ENCODE data around the gene CDK5RAP2.
A peak's percentile ranks its signal among the peaks of the same experiment; 100 is the strongest.

CDK5RAP2 gene

DNA sequence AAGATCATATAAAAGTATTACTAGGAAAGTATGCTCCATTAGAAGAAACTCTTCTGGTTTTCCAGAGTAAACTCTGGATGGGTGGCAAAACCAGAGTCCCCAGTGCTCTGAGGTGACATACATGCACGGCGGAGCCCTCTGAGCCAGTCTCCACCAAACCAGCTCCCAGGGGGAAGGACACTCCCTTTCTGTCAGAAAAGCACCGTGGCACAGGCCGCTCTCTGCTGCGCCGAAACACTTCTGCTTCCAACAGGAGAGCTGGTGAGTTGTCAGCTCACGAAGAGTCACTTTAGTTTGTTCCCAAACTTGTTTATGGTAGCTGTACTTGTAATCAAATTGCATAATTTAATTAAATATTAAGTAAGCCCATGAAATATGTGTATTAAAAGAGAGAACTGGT, 184.6 kb downstream of the CDK5RAP2 start:
- Histone ChIP-seq H2BK5ac (ENCODE audit: low read length) (no peak overlapping the region), H3K18ac (ENCODE audit: low read length) (peak overlapping the region; percentile 12), H3K4me3 (ENCODE audit: low read length in 2 of 2) (no peak overlapping the region), H3K27ac (replicated peaks; ENCODE audit: low read length) (no peak overlapping the region), H4K8ac (ENCODE audit: low read depth, low read length) (no peak overlapping the region), H3K79me1 (ENCODE audit: low read depth, low read length) (peaks cover 2% of the 10 kb centered on the region), H3K14ac (ENCODE audit: low read length) (no peak overlapping the region), H3K23ac (ENCODE audit: low read depth, low read length, poor library complexity) (no peak overlapping the region), H2BK12ac (ENCODE audit: low read length) (no peak overlapping the region), H3K27me3 (ENCODE audit: control insufficient read depth in 3 of 3, insufficient read depth in 3 of 3, low read depth in 1 of 3, low read length in 3 of 3) (no peaks in the 10 kb centered on the region), H2BK120ac (ENCODE audit: low read depth, low read length) (no peak overlapping the region), H3K4me2 (ENCODE audit: insufficient read depth, low read length, poor library complexity, severe bottlenecking) (no peak overlapping the region), H2BK15ac (ENCODE audit: low read length) (no peak overlapping the region), H3K4ac (ENCODE audit: low read length) (no peak overlapping the region), H3K4me1 (ENCODE audit: control insufficient read depth in 2 of 2, insufficient read depth in 1 of 2, low read depth in 1 of 2, low read length in 2 of 2) (no peaks in the 10 kb centered on the region), H3K36me3 (replicated peaks in 1 of 2; ENCODE audit: control insufficient read depth in 2 of 2, insufficient read depth in 2 of 2, low read length in 2 of 2) (peaks cover 61 to 100% of the 10 kb centered on the region in 2 donors), H3K9me3 (replicated peaks in 1 of 2; ENCODE audit: control insufficient read depth in 2 of 2, insufficient read depth in 1 of 2, low read depth in 1 of 2, low read length in 2 of 2) (peaks cover 0 to 2% of the 10 kb centered on the region in 2 donors), H4K91ac (ENCODE audit: low read depth, low read length, poor library complexity) (no peak overlapping the region), H2AK5ac (ENCODE audit: low read depth, low read length) (no peak overlapping the region), H3K9ac (ENCODE audit: low read depth, low read length, poor library complexity) (no peak overlapping the region), H2AFZ (ENCODE audit: low read length) (no peak overlapping the region)
- no peak for DNase-seq (ENCODE audit: low spot score)
- WGBS, 2 donors (ENCODE audit: extremely low coverage in 2 of 2, insufficient read length in 2 of 2, insufficient replicate concordance in 1 of 2): no CpG with 5 or more reads among the region's 7 CpGs

GRCh38 chr9:120394058-120394669, 185.8 kb downstream of the CDK5RAP2 start:
- peaks cover 0 to 2% of the 10 kb centered on the region in 2 donors for H3K9me3 ChIP-seq (replicated peaks in 1 of 2; ENCODE audit: control insufficient read depth in 2 of 2, insufficient read depth in 1 of 2, low read depth in 1 of 2, low read length in 2 of 2)
- H2BK12ac ChIP-seq (ENCODE audit: low read length): no peak overlapping the region
- no peak overlapping the region for H3K27ac ChIP-seq (replicated peaks; ENCODE audit: low read length)
- WGBS, 2 donors (ENCODE audit: extremely low coverage in 2 of 2, insufficient read length in 2 of 2, insufficient replicate concordance in 1 of 2): no CpG with 5 or more reads among the region's 13 CpGs
- no peaks in the 10 kb centered on the region for H3K27me3 ChIP-seq (ENCODE audit: control insufficient read depth in 3 of 3, insufficient read depth in 3 of 3, low read depth in 1 of 3, low read length in 3 of 3)
- H3K4ac ChIP-seq (ENCODE audit: low read length): no peak overlapping the region
- H4K91ac ChIP-seq (ENCODE audit: low read depth, low read length, poor library complexity): no peak overlapping the region
- H3K79me1 ChIP-seq (ENCODE audit: low read depth, low read length): peaks cover 2% of the 10 kb centered on the region
- peaks cover 60 to 100% of the 10 kb centered on the region in 2 donors for H3K36me3 ChIP-seq (replicated peaks in 1 of 2; ENCODE audit: control insufficient read depth in 2 of 2, insufficient read depth in 2 of 2, low read length in 2 of 2)
- H3K14ac ChIP-seq (ENCODE audit: low read length): no peak overlapping the region
- no peak overlapping the region for H2AFZ ChIP-seq (ENCODE audit: low read length)
- no peak overlapping the region for H3K18ac ChIP-seq (ENCODE audit: low read length)
- no peak overlapping the region for H2BK5ac ChIP-seq (ENCODE audit: low read length)
- H3K9ac ChIP-seq (ENCODE audit: low read depth, low read length, poor library complexity): no peak overlapping the region
- H3K23ac ChIP-seq (ENCODE audit: low read depth, low read length, poor library complexity): no peak overlapping the region
- H3K4me2 ChIP-seq (ENCODE audit: insufficient read depth, low read length, poor library complexity, severe bottlenecking): no peak overlapping the region
- no peak overlapping the region for H3K4me3 ChIP-seq (ENCODE audit: low read length in 2 of 2)
- no peak overlapping the region for H2AK5ac ChIP-seq (ENCODE audit: low read depth, low read length)
- no peak overlapping the region for H2BK120ac ChIP-seq (ENCODE audit: low read depth, low read length)
- DNase-seq (ENCODE audit: low spot score): no peak
- H3K4me1 ChIP-seq (ENCODE audit: control insufficient read depth in 2 of 2, insufficient read depth in 1 of 2, low read depth in 1 of 2, low read length in 2 of 2): no peaks in the 10 kb centered on the region
- H4K8ac ChIP-seq (ENCODE audit: low read depth, low read length): no peak overlapping the region
- H2BK15ac ChIP-seq (ENCODE audit: low read length): no peak overlapping the region

- Histone ChIP-seq H3K4me1 (ENCODE audit: control insufficient read depth in 2 of 2, insufficient read depth in 1 of 2, low read depth in 1 of 2, low read length in 2 of 2) (peaks cover 0 to 2% of the 10 kb centered on the region in 2 donors), H4K8ac (ENCODE audit: low read depth, low read length) (no peak overlapping the region), H2BK120ac (ENCODE audit: low read depth, low read length) (no peak overlapping the region), H3K23ac (ENCODE audit: low read depth, low read length, poor library complexity) (no peak overlapping the region), H3K4me3 (ENCODE audit: low read length in 2 of 2) (no peak overlapping the region), H2BK15ac (ENCODE audit: low read length) (no peak overlapping the region), H4K91ac (ENCODE audit: low read depth, low read length, poor library complexity) (no peak overlapping the region), H3K27ac (replicated peaks; ENCODE audit: low read length) (no peak overlapping the region), H3K9me3 (replicated peaks in 1 of 2; ENCODE audit: control insufficient read depth in 2 of 2, insufficient read depth in 1 of 2, low read depth in 1 of 2, low read length in 2 of 2) (peaks cover 0 to 2% of the 10 kb centered on the region in 2 donors), H2AK5ac (ENCODE audit: low read depth, low read length) (no peak overlapping the region), H2AFZ (ENCODE audit: low read length) (no peak overlapping the region), H3K14ac (ENCODE audit: low read length) (no peak overlapping the region), H3K18ac (ENCODE audit: low read length) (no peak overlapping the region), H3K79me1 (ENCODE audit: low read depth, low read length) (peaks cover 2% of the 10 kb centered on the region), H2BK12ac (ENCODE audit: low read length) (no peak overlapping the region), H3K4ac (ENCODE audit: low read length) (no peak overlapping the region), H2BK5ac (ENCODE audit: low read length) (no peak overlapping the region), H3K36me3 (replicated peaks in 1 of 2; ENCODE audit: control insufficient read depth in 2 of 2, insufficient read depth in 2 of 2, low read length in 2 of 2) (peaks cover 59 to 100% of the 10 kb centered on the region in 2 donors), H3K4me2 (ENCODE audit: insufficient read depth, low read length, poor library complexity, severe bottlenecking) (no peak overlapping the region), H3K27me3 (ENCODE audit: control insufficient read depth in 3 of 3, insufficient read depth in 3 of 3, low read depth in 1 of 3, low read length in 3 of 3) (no peaks in the 10 kb centered on the region), H3K9ac (ENCODE audit: low read depth, low read length, poor library complexity) (no peak overlapping the region)
- WGBS, 2 donors (ENCODE audit: extremely low coverage in 2 of 2, insufficient read length in 2 of 2, insufficient replicate concordance in 1 of 2): no CpG with 5 or more reads among the region's 7 CpGs
- DNase-seq (ENCODE audit: low spot score): no peak
These were observed 186.4 kb downstream of the CDK5RAP2 start for GRCh38 chr9:120393386-120394057.

- no peak overlapping the region for H4K91ac ChIP-seq (ENCODE audit: low read depth, low read length, poor library complexity)
- H3K27me3 ChIP-seq (ENCODE audit: control insufficient read depth in 3 of 3, insufficient read depth in 3 of 3, low read depth in 1 of 3, low read length in 3 of 3): no peaks in the 10 kb centered on the region
- H3K36me3 ChIP-seq (replicated peaks in 1 of 2; ENCODE audit: control insufficient read depth in 2 of 2, insufficient read depth in 2 of 2, low read length in 2 of 2): peaks cover 61 to 100% of the 10 kb centered on the region in 2 donors
- no peak overlapping the region for H2AFZ ChIP-seq (ENCODE audit: low read length)
- H3K4ac ChIP-seq (ENCODE audit: low read length): no peak overlapping the region
- no peak overlapping the region for H3K14ac ChIP-seq (ENCODE audit: low read length)
- no peak overlapping the region for H2BK120ac ChIP-seq (ENCODE audit: low read depth, low read length)
- H3K4me2 ChIP-seq (ENCODE audit: insufficient read depth, low read length, poor library complexity, severe bottlenecking): no peak overlapping the region
- no peak overlapping the region for H2BK5ac ChIP-seq (ENCODE audit: low read length)
- no peak overlapping the region for H2AK5ac ChIP-seq (ENCODE audit: low read depth, low read length)
- no peak overlapping the region for H3K23ac ChIP-seq (ENCODE audit: low read depth, low read length, poor library complexity)
- H3K79me1 ChIP-seq (ENCODE audit: low read depth, low read length): peaks cover 2% of the 10 kb centered on the region
- peaks cover 0 to 3% of the 10 kb centered on the region in 2 donors for H3K4me1 ChIP-seq (ENCODE audit: control insufficient read depth in 2 of 2, insufficient read depth in 1 of 2, low read depth in 1 of 2, low read length in 2 of 2)
- no peak for DNase-seq (ENCODE audit: low spot score)
- H4K8ac ChIP-seq (ENCODE audit: low read depth, low read length): no peak overlapping the region
- no peak overlapping the region for H3K4me3 ChIP-seq (ENCODE audit: low read length in 2 of 2)
- H3K27ac ChIP-seq (replicated peaks; ENCODE audit: low read length): no peak overlapping the region
- no CpG with 5 or more reads among the region's 8 CpGs for WGBS, 2 donors (ENCODE audit: extremely low coverage in 2 of 2, insufficient read length in 2 of 2, insufficient replicate concordance in 1 of 2)
- no peak overlapping the region for H2BK12ac ChIP-seq (ENCODE audit: low read length)
- no peak overlapping the region for H2BK15ac ChIP-seq (ENCODE audit: low read length)
- H3K18ac ChIP-seq (ENCODE audit: low read length): no peak overlapping the region
- H3K9me3 ChIP-seq (replicated peaks in 1 of 2; ENCODE audit: control insufficient read depth in 2 of 2, insufficient read depth in 1 of 2, low read depth in 1 of 2, low read length in 2 of 2): peaks cover 0 to 2% of the 10 kb centered on the region in 2 donors
- H3K9ac ChIP-seq (ENCODE audit: low read depth, low read length, poor library complexity): no peak overlapping the region
These were observed 187.3 kb downstream of the CDK5RAP2 start for GRCh38 chr9:120392711-120393110.
